Aorta (tissue), 5 donors: ENCODE results near the gene SLC29A1. TPM values are rescaled to one million over a fixed set of nuclear protein-coding genes. Genes with fewer than 3 reads are reported as not detected.

Source experiments
- ATAC-seq: fragments of 200-7000 bp; cut with Tn5 transposase; one replicate; pipeline ENCODE4 v1.9.1; 2022; ENCODE audit warnings: moderate library complexity; ENCODE audit not compliant: low FRiP score
- DNase-seq, 2 donors: peaks; one replicate each; pipeline ENCODE4 v3.0.0-alpha.2; 2020
- H3K27ac ChIP-seq, 2 donors: one replicate each; pipeline ENCODE4 v1.5.1; 2013; ENCODE audit warnings: low read length in 2 of 2, mild to moderate bottlenecking in 2 of 2, moderate library complexity in 2 of 2, control low read depth in 1 of 2, inconsistent platforms in 1 of 2, low read depth in 1 of 2
- H3K27me3 ChIP-seq, 2 donors: one replicate each; pipeline ENCODE4 v1.6.1; 2013; ENCODE audit warnings: control low read depth in 1 of 2, low read length in 1 of 2, mild to moderate bottlenecking in 1 of 2, moderate library complexity in 1 of 2; ENCODE audit not compliant: insufficient read depth in 2 of 2, control insufficient read depth in 1 of 2
- H3K36me3 ChIP-seq, 2 donors: one replicate each; pipeline ENCODE4 v1.6.1; 2013; ENCODE audit warnings: control low read depth in 1 of 2, low read length in 1 of 2, mild to moderate bottlenecking in 1 of 2; ENCODE audit not compliant: insufficient read depth in 2 of 2, control insufficient read depth in 1 of 2
- H3K4me1 ChIP-seq, 2 donors: one replicate each; pipeline ENCODE4 v1.6.1; 2013; ENCODE audit warnings: low read length in 2 of 2, control low read depth in 1 of 2, mild to moderate bottlenecking in 1 of 2, moderate library complexity in 1 of 2; ENCODE audit not compliant: insufficient read depth in 2 of 2, control insufficient read depth in 1 of 2
- H3K4me3 ChIP-seq, 2 donors: one replicate each; pipeline ENCODE4 v1.5.1; 2013; ENCODE audit warnings: low read length in 2 of 2, control low read depth in 1 of 2, mild to moderate bottlenecking in 1 of 2
- H3K9me3 ChIP-seq: one replicate; pipeline ENCODE4 v1.6.1; 2013; ENCODE audit warnings: mild to moderate bottlenecking, low read length; ENCODE audit not compliant: control insufficient read depth
- WGBS, 2 donors: extraction: QIAGEN DNeasy Blood & Tissue Kit; methylation state at CpG; one replicate each; pipeline ENCODE4 v1.1.7; 2013; 5-methylcytosine and 5-hydroxymethylcytosine counted together
- intact Hi-C, 2 donors: fragments of 100-400 bp; cut with DNase I; formaldehyde crosslinking; loops; one replicate each; pipeline versions ENCODE4 v1.14.2 to v1.15.0; 2022
- polyA plus RNA-seq, 2 donors: library from polyadenylated mRNA; stranded (reverse); fragments of 200-250 nt; gene quantifications; one replicate each; pipeline ENCODE4 v1.2.3, GENCODE V29; 2013
- total RNA-seq, 2 donors: library from RNA; stranded (reverse); fragmentation: NEBNext Ultra II Directional; extraction: Animal tissue kit (Norgen Biotek cat#: 25700); gene quantifications; one replicate each; pipeline ENCODE4 v1.2.1, GENCODE V29; 2021
- donor health status: healthy with polysubstance abuse.
- donor health status: Bipolar disorder and iron deficiency.
- donor health status: DM: no; HTN: no; CAD: no.
- donor health status: DM: no; HTN: no; CAD: no.
- donor health status: DM: yes; HTN: yes; CAD: no.

Gene SLC29A1
- total and polyA plus RNA-seq, 4 donors: 38.3 to 142 (median 121) TPM

DNA sequence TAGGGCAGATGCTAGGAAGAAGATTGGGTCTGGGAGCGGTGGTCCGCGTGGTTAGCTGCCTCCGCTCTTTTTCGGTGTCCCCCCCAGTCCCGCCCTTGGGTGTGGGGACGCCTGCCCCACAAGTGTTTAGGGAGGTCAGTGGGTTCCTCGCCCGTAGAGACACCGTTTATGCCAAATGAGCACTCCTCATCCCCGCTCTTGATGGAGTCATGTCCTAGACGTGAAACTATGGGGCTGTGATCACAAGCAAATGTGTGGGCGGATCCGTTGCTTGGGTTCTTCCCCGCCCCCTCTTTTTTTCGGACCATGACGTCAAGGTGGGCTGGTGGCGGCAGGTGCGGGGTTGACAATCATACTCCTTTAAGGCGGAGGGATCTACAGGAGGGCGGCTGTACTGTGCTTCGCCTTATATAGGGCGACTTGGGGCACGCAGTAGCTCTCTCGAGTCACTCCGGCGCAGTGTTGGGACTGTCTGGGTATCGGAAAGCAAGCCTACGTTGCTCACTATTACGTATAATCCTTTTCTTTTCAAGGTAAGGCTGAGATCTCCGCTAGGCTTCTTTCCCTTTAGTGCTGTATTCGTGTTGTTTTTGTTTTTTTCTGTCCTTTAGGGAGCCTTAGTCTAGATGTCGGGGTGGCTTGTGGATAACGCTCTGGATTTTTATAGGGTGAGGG lies 23.4 kb downstream of the SLC29A1 start, which contains the start of gene HSP90AB1:
Gene HSP90AB1, plus strand, starts transcription at position 439 of the 675 bp plus-strand sequence. CDS start 1,529 bp downstream, outside the sequence.
- intact Hi-C loops: loop anchor here in 1 of 2 donors (10.0 kb wide), 1 partner anchor 472 kb away; the partner anchor contains the start of gene VEGFA
- H3K36me3 ChIP-seq: peaks cover 3 to 6% of the 10 kb centered on the region in 2 donors
- no peaks in the 10 kb centered on the region for H3K4me1 ChIP-seq
- peak within 1 kb of the TSS; percentile 46 to 89 for H3K27ac ChIP-seq
- H3K27me3 ChIP-seq: no peaks in the 10 kb centered on the region
- H3K9me3 ChIP-seq: no peaks in the 10 kb centered on the region
- WGBS, 2 donors: 0 to 1% methylated on average over 34 of the region's 34 CpGs
- peak; percentile 96 for DNase-seq
- peak within 1 kb of the TSS; percentile 91 to 97 for H3K4me3 ChIP-seq
- peak; percentile 95 for ATAC-seq

DNA sequence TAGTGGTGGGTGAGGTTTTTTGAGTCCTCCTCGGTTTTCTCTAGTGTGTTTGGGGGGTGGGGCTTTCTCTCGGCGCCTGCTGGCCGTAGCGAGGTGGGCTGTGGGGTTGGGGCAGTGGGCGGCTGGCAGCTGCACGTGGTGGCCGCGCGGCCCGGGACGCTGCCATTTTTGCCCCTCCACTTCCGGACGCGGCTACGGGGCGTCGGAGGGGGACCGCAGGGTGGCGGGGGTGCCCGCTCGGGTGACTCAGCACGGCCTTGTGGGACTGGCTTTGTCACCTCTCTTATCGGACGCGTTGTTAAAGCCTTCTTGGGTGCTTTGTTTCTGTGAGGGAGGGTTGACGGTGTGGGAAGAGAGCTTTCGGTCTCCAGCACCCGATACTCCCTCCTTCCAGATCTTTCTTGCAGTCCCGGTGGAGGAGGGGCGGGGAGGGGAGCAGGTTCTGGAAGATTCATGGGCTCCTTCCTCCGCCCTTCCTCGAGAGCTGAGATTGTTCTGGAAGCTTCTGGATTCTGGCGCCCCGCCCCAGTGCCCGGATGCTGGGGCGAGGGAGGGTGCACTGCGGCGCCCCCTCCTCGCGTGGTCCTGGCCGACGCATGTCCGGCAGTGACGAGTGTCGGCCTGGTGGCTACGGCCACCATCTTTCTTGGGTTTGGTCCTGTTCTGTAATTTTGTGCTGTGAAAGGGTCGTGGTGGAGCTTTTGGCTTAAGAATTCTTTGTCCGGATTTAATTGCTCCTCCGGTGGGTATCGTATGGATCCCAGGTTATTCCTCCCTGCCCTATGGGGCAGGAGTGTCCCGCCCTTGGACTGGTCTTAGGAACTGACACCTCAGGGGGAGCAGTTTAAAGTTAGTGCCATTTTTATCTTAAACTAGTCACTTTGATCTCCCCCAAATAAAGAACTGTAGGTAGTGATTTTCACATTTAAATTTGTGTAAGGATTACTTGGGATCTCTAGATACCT lies 24.2 kb downstream of the SLC29A1 start:
- 0% methylated on average over 48 to 52 of the region's 52 CpGs for WGBS, 2 donors
- peak; percentile 89 to 92 for DNase-seq
- Histone ChIP-seq H3K36me3 (peaks cover 3 to 7% of the 10 kb centered on the region in 2 donors), H3K27ac (peak overlapping the region; percentile 33 to 74), H3K9me3 (no peaks in the 10 kb centered on the region), H3K4me3 (peak overlapping the region; percentile 91 to 97), H3K4me1 (no peaks in the 10 kb centered on the region), H3K27me3 (no peaks in the 10 kb centered on the region)
- intact Hi-C loops: loop anchor here in 1 of 2 donors (10.0 kb wide), 1 partner anchor 473 kb away; the partner anchor contains the start of gene VEGFA
- ATAC-seq: peak; percentile 74

DNA sequence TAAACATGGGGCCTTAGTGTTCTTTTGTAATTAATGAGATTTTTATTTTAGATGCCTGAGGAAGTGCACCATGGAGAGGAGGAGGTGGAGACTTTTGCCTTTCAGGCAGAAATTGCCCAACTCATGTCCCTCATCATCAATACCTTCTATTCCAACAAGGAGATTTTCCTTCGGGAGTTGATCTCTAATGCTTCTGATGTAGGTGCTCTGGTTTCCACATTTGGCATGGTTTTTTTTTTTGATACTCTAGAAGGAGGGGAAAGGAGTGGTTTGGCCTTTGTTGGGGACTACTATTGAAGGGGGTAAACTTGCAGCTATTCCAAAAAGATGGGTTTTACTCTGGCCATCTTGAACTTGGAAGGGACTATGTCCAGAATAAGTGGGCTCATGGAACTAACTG lies 25.2 kb downstream of the SLC29A1 start:
- no peaks in the 10 kb centered on the region for H3K4me1 ChIP-seq
- intact Hi-C loops: loop anchor here in 1 of 2 donors (10.0 kb wide), 1 partner anchor 474 kb away; the partner anchor contains the start of gene VEGFA
- no peak overlapping the region for H3K27ac ChIP-seq
- no peaks in the 10 kb centered on the region for H3K9me3 ChIP-seq
- 21 to 31% methylated on average over 1 of the region's 1 CpG for WGBS, 2 donors
- ATAC-seq (no peak), DNase-seq (no peak)
- H3K36me3 ChIP-seq: peaks cover 7% of the 10 kb centered on the region in 2 donors
- H3K4me3 ChIP-seq: peak overlapping the region in 1 of 2 donors; percentile 97
- H3K27me3 ChIP-seq: no peaks in the 10 kb centered on the region

GRCh38 chr6:44249082-44249748 lies 25.8 kb downstream of the SLC29A1 start:
- DNase-seq: peak in 1 of 2 donors; percentile 55
- ATAC-seq: no peak
- no peaks in the 10 kb centered on the region for H3K9me3 ChIP-seq
- no peak overlapping the region for H3K4me3 ChIP-seq
- 66% methylated on average over 9 of the region's 9 CpGs for WGBS, 2 donors
- intact Hi-C loops: loop anchor here in 1 of 2 donors (10.0 kb wide), 1 partner anchor 474 kb away; the partner anchor contains the start of gene VEGFA
- no peak overlapping the region for H3K27ac ChIP-seq
- H3K27me3 ChIP-seq: no peaks in the 10 kb centered on the region
- H3K4me1 ChIP-seq: no peaks in the 10 kb centered on the region
- H3K36me3 ChIP-seq: peaks cover 7 to 9% of the 10 kb centered on the region in 2 donors

- no peak overlapping the region for H3K4me3 ChIP-seq
- ATAC-seq (no peak), DNase-seq (no peak)
- 50 to 60% methylated on average over 5 to 6 of the region's 6 CpGs for WGBS, 2 donors
- intact Hi-C loops: no loop called here
- no peaks in the 10 kb centered on the region for H3K27me3 ChIP-seq
- peaks cover 7 to 9% of the 10 kb centered on the region in 2 donors for H3K36me3 ChIP-seq
- H3K9me3 ChIP-seq: no peaks in the 10 kb centered on the region
- H3K4me1 ChIP-seq: no peaks in the 10 kb centered on the region
- H3K27ac ChIP-seq: no peak overlapping the region
Observed at GRCh38 chr6:44250067-44250717, 26.8 kb downstream of the SLC29A1 start.

DNA sequence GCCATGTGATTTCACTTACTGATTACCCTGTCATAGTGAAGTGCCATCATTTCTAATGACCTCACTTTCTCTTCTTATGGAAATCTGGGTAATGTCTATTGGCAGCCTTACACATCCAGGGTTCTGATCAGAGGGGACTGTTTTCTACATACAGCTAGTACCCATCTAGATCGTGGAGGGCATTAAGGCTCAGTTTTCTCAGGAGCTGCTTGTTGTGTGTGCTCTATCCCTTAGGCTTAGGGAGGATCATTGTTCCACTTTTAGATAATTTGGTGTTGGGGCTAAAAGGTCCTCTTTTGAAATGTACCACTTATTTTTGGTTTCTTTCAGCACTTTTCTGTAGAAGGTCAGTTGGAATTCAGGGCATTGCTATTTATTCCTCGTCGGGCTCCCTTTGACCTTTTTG lies 27.3 kb downstream of the SLC29A1 start:
- H3K4me3 ChIP-seq: no peak overlapping the region
- H3K4me1 ChIP-seq: no peaks in the 10 kb centered on the region
- intact Hi-C loops: no loop called here
- no peaks in the 10 kb centered on the region for H3K9me3 ChIP-seq
- peaks cover 7 to 9% of the 10 kb centered on the region in 2 donors for H3K36me3 ChIP-seq
- DNase-seq (no peak), ATAC-seq (no peak)
- no peak overlapping the region for H3K27ac ChIP-seq
- WGBS, 2 donors: 68 to 69% methylated on average over 3 of the region's 3 CpGs
- H3K27me3 ChIP-seq: no peaks in the 10 kb centered on the region

GRCh38 chr6:44251576-44252524 lies 28.5 kb downstream of the SLC29A1 start:
- peaks cover 0 to 2% of the 10 kb centered on the region in 2 donors for H3K4me1 ChIP-seq

More at GRCh38 chr6:44251576-44252524, 28.5 kb downstream of the SLC29A1 start:
- Histone ChIP-seq H3K27ac (no peak overlapping the region), H3K27me3 (no peaks in the 10 kb centered on the region), H3K9me3 (no peaks in the 10 kb centered on the region), H3K36me3 (peaks cover 7 to 9% of the 10 kb centered on the region in 2 donors), H3K4me3 (no peak overlapping the region)
- intact Hi-C loops: no loop called here
- no peak for ATAC-seq
- 88 to 90% methylated on average over 14 of the region's 14 CpGs for WGBS, 2 donors
- peak in 1 of 2 donors; percentile 51 for DNase-seq
